Neutrophil (primary cell): Measurements from ENCODE around the gene CDC42EP4.
"Not testable (repeated sequence)": the region's sequence is repeated elsewhere in the genome, so short reads cannot be mapped to it uniquely, and the experiment has no call there.

Experiments
- H3K27ac ChIP-seq: fragments of 200-600 bp; sonication (generic); 2 replicates; pipeline ENCODE4 v1.5.1; 2016; ENCODE audit warnings: mild to moderate bottlenecking, moderate library complexity
- H3K27me3 ChIP-seq: fragments of 200-600 bp; sonication (generic); 2 replicates; pipeline ENCODE4 v1.6.0; 2016; ENCODE audit warnings: mild to moderate bottlenecking
- H3K36me3 ChIP-seq: fragments of 200-600 bp; sonication (generic); 2 replicates; pipeline ENCODE4 v1.5.1; 2017
- H3K4me1 ChIP-seq, 2 experiments: fragments of 200-600 bp in 1 of 2; sonication (generic) in 1 of 2; 1 replicate in 1 of 2; 2 replicates in 1 of 2; pipeline versions ENCODE4 v1.5.1 to v1.6.1; 2013 to 2016; ENCODE audit warnings: low read depth in 1 of 2, low read length in 1 of 2, mild to moderate bottlenecking in 1 of 2, moderate library complexity in 1 of 2; ENCODE audit not compliant: control insufficient read depth in 1 of 2, insufficient read depth in 1 of 2
- H3K4me3 ChIP-seq, 2 experiments: fragments of 200-600 bp in 1 of 2; sonication (generic) in 1 of 2; 1 replicate in 1 of 2; 2 replicates in 1 of 2; pipeline ENCODE4 v1.5.1; 2013 to 2016; ENCODE audit warnings: low read depth in 1 of 2, low read length in 1 of 2, mild to moderate bottlenecking in 1 of 2, moderate library complexity in 1 of 2
- H3K9me3 ChIP-seq: fragments of 200-600 bp; sonication (generic); 2 replicates; pipeline ENCODE4 v1.5.1; 2016
- TF ChIP-seq, protein P1 (sequence below): fragments of 200-600 bp; sonication (generic); IDR thresholded peaks from 2 replicates; pipeline ENCODE4 v1.5.1; 2016; ENCODE audit warnings: antibody characterized with exemption

The CDC42EP4 gene

GRCh38 chr17:73265646-73266640, 45.9 kb downstream of the CDC42EP4 start:
- Histone ChIP-seq H3K4me1 (peaks cover 6 to 15% of the 10 kb centered on the region in 2 experiments), H3K4me3 (no peak overlapping the region), H3K27me3 (no peaks in the 10 kb centered on the region), H3K9me3 (no peaks in the 10 kb centered on the region), H3K36me3 (no peaks in the 10 kb centered on the region), H3K27ac (no peak overlapping the region)
- TF ChIP-seq, protein P1, sequence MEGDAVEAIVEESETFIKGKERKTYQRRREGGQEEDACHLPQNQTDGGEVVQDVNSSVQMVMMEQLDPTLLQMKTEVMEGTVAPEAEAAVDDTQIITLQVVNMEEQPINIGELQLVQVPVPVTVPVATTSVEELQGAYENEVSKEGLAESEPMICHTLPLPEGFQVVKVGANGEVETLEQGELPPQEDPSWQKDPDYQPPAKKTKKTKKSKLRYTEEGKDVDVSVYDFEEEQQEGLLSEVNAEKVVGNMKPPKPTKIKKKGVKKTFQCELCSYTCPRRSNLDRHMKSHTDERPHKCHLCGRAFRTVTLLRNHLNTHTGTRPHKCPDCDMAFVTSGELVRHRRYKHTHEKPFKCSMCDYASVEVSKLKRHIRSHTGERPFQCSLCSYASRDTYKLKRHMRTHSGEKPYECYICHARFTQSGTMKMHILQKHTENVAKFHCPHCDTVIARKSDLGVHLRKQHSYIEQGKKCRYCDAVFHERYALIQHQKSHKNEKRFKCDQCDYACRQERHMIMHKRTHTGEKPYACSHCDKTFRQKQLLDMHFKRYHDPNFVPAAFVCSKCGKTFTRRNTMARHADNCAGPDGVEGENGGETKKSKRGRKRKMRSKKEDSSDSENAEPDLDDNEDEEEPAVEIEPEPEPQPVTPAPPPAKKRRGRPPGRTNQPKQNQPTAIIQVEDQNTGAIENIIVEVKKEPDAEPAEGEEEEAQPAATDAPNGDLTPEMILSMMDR, result no peak

- H3K9me3 ChIP-seq, H3K27me3 ChIP-seq, H3K4me3 ChIP-seq, H3K36me3 ChIP-seq, H3K27ac ChIP-seq: not testable (repeated sequence)
- H3K4me1 ChIP-seq, result peaks cover 6 to 19% of the 10 kb centered on the region in 2 experiments
Observed at GRCh38 chr17:73264448-73264847, 47.4 kb downstream of the CDC42EP4 start.

DNA sequence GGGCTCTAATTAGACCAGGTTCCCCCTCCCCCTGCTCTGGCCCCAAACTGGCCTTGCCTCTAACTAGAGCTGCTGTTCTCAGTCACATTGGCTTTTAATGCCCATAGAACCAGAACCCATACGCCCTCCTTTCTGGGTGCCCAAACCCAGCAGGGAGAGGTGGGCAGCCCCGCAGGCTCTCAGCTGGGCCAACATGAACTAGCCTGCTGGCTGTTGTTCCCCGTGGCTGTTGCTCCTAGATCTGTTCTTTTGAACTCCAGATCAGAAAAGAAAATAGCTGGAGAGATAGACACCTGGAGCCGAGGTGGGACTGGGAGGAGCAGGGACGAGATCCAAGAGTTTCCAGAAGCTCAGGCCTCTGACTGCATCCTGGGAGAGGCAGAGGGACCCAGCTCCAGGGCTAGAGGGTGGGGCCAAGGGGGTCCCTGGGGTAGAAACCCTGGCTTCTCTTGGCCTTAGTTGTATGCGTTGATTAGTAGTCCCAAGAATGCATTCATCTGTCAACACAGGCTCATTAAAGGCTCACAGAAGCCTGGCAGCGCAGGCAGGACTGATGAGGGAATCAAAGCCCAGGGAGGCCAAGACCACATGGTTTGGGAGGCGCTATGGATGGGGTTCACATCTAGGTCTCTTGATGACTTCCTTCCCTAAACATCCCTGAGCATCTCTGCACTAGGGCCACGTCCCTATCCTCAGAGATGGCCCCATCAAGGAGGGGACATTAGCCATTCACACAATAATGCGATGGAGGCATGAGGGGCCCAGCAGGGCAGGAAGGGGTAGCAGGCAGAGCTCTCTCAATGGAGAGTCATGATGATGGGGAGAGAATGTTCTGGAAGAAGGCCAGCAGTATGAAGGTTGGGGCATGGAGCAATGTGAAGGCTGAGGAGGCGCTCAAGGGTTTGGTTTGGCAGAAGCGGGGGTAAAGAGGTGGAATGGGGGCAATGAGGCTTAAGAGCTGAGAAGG, 48.8 kb downstream of the CDC42EP4 start:
- H3K27ac ChIP-seq, result peak overlapping the region; percentile 77
- H3K4me1 ChIP-seq, result peaks cover 6 to 19% of the 10 kb centered on the region in 2 experiments
- no peaks in the 10 kb centered on the region for H3K36me3 ChIP-seq
- TF ChIP-seq, protein P1, result no peak
- H3K4me3 ChIP-seq, result no peak overlapping the region
- H3K9me3 ChIP-seq, result no peaks in the 10 kb centered on the region
- no peaks in the 10 kb centered on the region for H3K27me3 ChIP-seq

DNA sequence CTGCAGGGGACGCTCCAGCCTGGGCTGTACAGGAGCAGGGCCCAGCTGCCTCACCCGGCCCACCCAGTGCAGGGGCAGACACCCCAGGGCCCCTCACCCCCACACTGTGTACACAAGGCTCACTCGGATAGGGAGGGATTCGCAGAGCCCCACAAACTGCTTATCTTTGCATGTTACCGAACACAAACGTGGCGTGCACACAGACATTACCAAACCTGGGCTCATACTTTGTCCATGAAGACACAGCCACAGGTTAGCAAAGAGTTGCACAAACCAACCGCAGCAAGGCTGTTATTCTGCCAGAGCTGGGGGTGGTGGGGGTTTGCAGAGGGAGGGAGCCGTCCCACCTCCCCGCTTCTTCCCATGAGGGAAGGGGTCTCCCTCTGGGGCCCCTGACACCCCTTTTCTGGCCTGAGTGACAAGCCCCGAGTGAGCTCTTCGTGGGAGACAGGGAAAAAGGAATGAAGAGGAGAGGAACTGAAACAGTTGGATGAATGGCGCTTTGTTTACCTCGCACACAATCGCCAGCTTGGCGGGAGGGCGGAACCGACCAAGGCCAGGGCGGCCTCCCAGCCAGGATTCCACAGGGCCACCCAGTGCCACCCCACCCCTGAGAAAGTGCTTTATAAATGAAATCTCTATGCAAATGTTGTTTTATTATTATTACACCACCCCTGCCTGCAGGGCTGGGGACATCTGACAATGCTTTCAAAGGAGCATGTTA, 49.7 kb downstream of the CDC42EP4 start:
- Histone ChIP-seq H3K27ac (peak overlapping the region; percentile 77), H3K36me3 (no peaks in the 10 kb centered on the region), H3K27me3 (no peaks in the 10 kb centered on the region), H3K9me3 (no peaks in the 10 kb centered on the region), H3K4me1 (peaks cover 6 to 19% of the 10 kb centered on the region in 2 experiments), H3K4me3 (peak overlapping the region in 1 of 2 experiments; percentile 35)
- TF ChIP-seq, protein P1, result no peak

- Histone ChIP-seq H3K27ac (peak within 1 kb of the TSS; percentile 77), H3K27me3 (no peaks in the 10 kb centered on the region), H3K4me1 (peaks cover 6 to 19% of the 10 kb centered on the region in 2 experiments), H3K4me3 (peak within 1 kb of the TSS in 1 of 2 experiments; percentile 35), H3K9me3 (no peaks in the 10 kb centered on the region), H3K36me3 (no peaks in the 10 kb centered on the region)
- TF ChIP-seq, protein P1, result no peak
Observed at GRCh38 chr17:73261617-73261951, 50.2 kb downstream of the CDC42EP4 start, which contains the start of gene CPSF4L. TSS of gene CPSF4L (minus strand) at chr17:73261880. CDS start at chr17:73261818, 62 bp downstream.
